B cell (primary cell): Measurements from ENCODE around the gene USP7. TPM values are rescaled to one million over a fixed set of nuclear protein-coding genes. Genes with fewer than 3 reads are reported as not detected.

Source experiments
- ATAC-seq: fragments of 200-7000 bp; cut with Tn5 transposase; one replicate; pipeline ENCODE4 v1.10.0; 2021; ENCODE audit warnings: low read depth, mild to moderate bottlenecking, moderate number of reproducible peaks, moderate library complexity
- CTCF ChIA-PET: fragments of 350-600 bp; sonication (Branson Sonifier 250); formaldehyde crosslinking; loops from one replicate; lab custom pipeline; 2021; ENCODE audit warnings: antibody characterized with exemption, inconsistent platforms; lab: Charles Lee
- POLR2A ChIA-PET: fragments of 350-600 bp; sonication (Branson Sonifier 250); formaldehyde crosslinking; loops from one replicate; lab custom pipeline; 2021; ENCODE audit warnings: antibody characterized with exemption; lab: Charles Lee
- DNase-seq: peaks from one replicate; pipeline ENCODE4 v3.0.0; 2013
- H2AFZ ChIP-seq: 2 replicates; pipeline ENCODE4 v1.6.1; 2012; ENCODE audit warnings: mild to moderate bottlenecking, low read depth, low read length; ENCODE audit not compliant: insufficient read depth, poor library complexity, severe bottlenecking
- H3K27ac ChIP-seq, 2 donors: 1 replicate in 1 of 2; 2 replicates in 1 of 2; pipeline ENCODE4 v1.5.1; 2012 to 2013; ENCODE audit warnings: low read length in 2 of 2, mild to moderate bottlenecking in 2 of 2, moderate library complexity in 1 of 2
- H3K27me3 ChIP-seq, 4 experiments: fragments of 200-600 bp in 1 of 4; sonication (generic) in 1 of 4; replicated peaks in 1 of 4; 1 replicate in 2 of 4; 2 replicates in 2 of 4; pipeline versions ENCODE4 v1.6.1 to v1.7.0; 2013 to 2016; ENCODE audit warnings: low read length in 3 of 4, mild to moderate bottlenecking in 2 of 4, mixed read lengths in 1 of 4, moderate library complexity in 1 of 4; ENCODE audit not compliant: insufficient read depth in 4 of 4, control insufficient read depth in 3 of 4; ENCODE audit errors: control extremely low read depth in 1 of 4
- H3K36me3 ChIP-seq, 2 experiments: replicated peaks in 1 of 2; 1 replicate in 1 of 2; 2 replicates in 1 of 2; pipeline versions ENCODE4 v1.6.1 to v1.7.1; 2013; ENCODE audit warnings: low read length in 1 of 2; ENCODE audit not compliant: insufficient read depth in 2 of 2, control insufficient read depth in 1 of 2; ENCODE audit errors: control extremely low read depth in 1 of 2, extremely low read depth in 1 of 2
- H3K4me1 ChIP-seq, 2 donors: fragments of 200-600 bp in 1 of 2; sonication (generic) in 1 of 2; 1 replicate in 1 of 2; 2 replicates in 1 of 2; pipeline versions ENCODE4 v1.5.1 to v1.6.1; 2013 to 2017; ENCODE audit warnings: low read length in 2 of 2; ENCODE audit not compliant: control insufficient read depth in 2 of 2, insufficient read depth in 2 of 2
- H3K4me2 ChIP-seq: replicated peaks from 2 replicates; pipeline ENCODE3; 2012; ENCODE audit warnings: mild to moderate bottlenecking, low read depth, low read length; ENCODE audit not compliant: poor library complexity, severe bottlenecking
- H3K4me3 ChIP-seq, 5 experiments: fragments of 200-600 bp in 1 of 5; sonication (generic) in 1 of 5; 1 replicate in 3 of 5; 2 replicates in 2 of 5; pipeline versions ENCODE4 v1.5.1 to v1.7.0; 2011 to 2016; ENCODE audit warnings: low read length in 4 of 5, mild to moderate bottlenecking in 4 of 5, low read depth in 2 of 5, control low read depth in 1 of 5, moderate library complexity in 1 of 5; ENCODE audit not compliant: insufficient read depth in 1 of 5; ENCODE audit errors: control extremely low read depth in 1 of 5, extremely low read depth in 1 of 5
- H3K79me2 ChIP-seq: fragments of 200-600 bp; sonication (generic); one replicate; pipeline ENCODE4 v1.6.0; 2016; ENCODE audit warnings: low read length; ENCODE audit not compliant: control insufficient read depth, insufficient read depth
- H3K9ac ChIP-seq: fragments of 200-600 bp; sonication (generic); 2 replicates; pipeline ENCODE4 v1.6.1; 2017; ENCODE audit warnings: mild to moderate bottlenecking, low read length, moderate library complexity
- H3K9me3 ChIP-seq, 3 donors: one replicate each; pipeline versions ENCODE4 v1.6.1 to v1.7.1; 2013; ENCODE audit warnings: low read length in 2 of 3; ENCODE audit not compliant: control insufficient read depth in 2 of 3, insufficient read depth in 1 of 3; ENCODE audit errors: control extremely low read depth in 1 of 3
- H4K20me1 ChIP-seq: 2 replicates; pipeline ENCODE4 v1.6.0; 2012; ENCODE audit warnings: mild to moderate bottlenecking, low read length; ENCODE audit not compliant: insufficient read depth, control insufficient read depth, poor library complexity, severe bottlenecking
- H3K27ac Mint-ChIP-seq: one replicate; pipeline ENCODE4 v1.8.0; 2021; ENCODE audit warnings: mixed read lengths
- H3K27me3 Mint-ChIP-seq: one replicate; pipeline ENCODE4 v1.8.0; 2021; ENCODE audit warnings: mixed read lengths
- H3K4me1 Mint-ChIP-seq: one replicate; pipeline ENCODE4 v1.8.0; 2021; ENCODE audit warnings: mixed read lengths
- H3K4me3 Mint-ChIP-seq: one replicate; pipeline ENCODE4 v1.8.0; 2021; ENCODE audit warnings: mixed read lengths
- H3K9me3 Mint-ChIP-seq: one replicate; pipeline ENCODE4 v1.8.0; 2022; ENCODE audit warnings: mixed read lengths; ENCODE audit not compliant: insufficient read depth
- EZH2 ChIP-seq: IDR thresholded peaks from 2 replicates; pipeline ENCODE4 v1.6.1; 2012; ENCODE audit warnings: borderline replicate concordance, low read depth, mild to moderate bottlenecking, moderate library complexity, low read length; ENCODE audit not compliant: insufficient read depth, poor library complexity, severe bottlenecking
- WGBS: methylation state at CpG from one replicate; pipeline ENCODE4 v1.1.5; 2013; ENCODE audit warnings: missing lambda C conversion rate; ENCODE audit not compliant: insufficient coverage; 5-methylcytosine and 5-hydroxymethylcytosine counted together
- intact Hi-C: fragments of 100-400 bp; cut with micrococcal nuclease; formaldehyde crosslinking; loops from one replicate; pipeline ENCODE4 v1.10.0; 2022
- polyA plus RNA-seq: library from polyadenylated mRNA; depleted of rRNA; stranded (reverse); fragments of >200 nt; gene quantifications from 2 replicates; pipeline ENCODE4 v1.2.3, GENCODE V29; 2012
- total RNA-seq, 2 donors: library from RNA; stranded (reverse); fragments of 120-200 nt in 1 of 2; gene quantifications; 1 replicate in 1 of 2; 2 replicates in 1 of 2; pipeline versions ENCODE4 v1.2.3 to v1.2.4, GENCODE V29; 2013 to 2022
- TF ChIP-seq, protein P1 (sequence below): fragments of 200-600 bp; IDR thresholded peaks from one replicate; pipeline ENCODE4 v1.8.0; 2022; ENCODE audit warnings: antibody characterized with exemption, mild to moderate bottlenecking

The USP7 gene
- total and polyA plus RNA-seq, 2 donors (not counting 1 experiment from before 2014, with no cell fraction given), result 27.4 to 223 TPM

DNA sequence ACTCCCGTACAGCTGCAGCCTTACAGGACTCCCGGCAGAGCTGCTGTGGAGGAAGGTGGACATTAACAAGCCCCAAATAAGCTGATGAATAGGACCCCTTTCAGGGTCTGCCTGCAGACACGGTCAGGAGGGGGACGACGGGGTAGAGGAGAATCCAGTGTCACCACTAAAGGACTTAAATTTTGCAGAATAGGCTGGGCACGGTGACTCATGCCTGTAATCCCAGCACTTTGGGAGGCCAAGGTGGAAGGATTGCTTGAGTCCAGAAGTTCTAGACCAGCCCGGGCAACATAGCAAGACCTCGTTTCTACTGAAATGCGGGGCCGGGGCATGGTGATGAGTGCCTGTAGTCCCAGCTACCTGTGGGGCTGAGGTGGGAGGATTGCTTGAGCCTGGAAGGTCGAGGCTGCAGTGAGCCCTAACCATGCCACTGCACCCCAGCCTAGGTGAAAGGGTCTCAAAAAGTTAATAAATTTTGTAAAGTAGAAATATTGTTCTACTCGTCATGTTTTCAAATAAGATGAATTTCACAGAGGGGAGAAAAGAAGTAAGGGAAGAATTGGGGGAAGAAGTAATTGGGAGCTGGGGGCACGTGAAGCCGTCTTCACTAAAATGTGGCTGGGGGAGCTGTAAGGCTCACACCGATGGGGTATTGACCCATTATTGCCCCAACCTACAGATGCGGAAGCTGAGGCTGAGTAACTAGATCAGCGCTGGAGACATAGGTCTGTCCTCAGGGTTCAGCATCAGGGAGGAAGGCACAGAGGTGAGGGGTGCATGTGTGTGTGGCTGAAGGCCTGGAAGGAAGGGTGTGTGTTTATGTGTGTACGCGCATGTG lies 76.9 kb downstream of the USP7 start:
- WGBS, result 74% methylated on average over 11 of the region's 19 CpGs
- Histone ChIP-seq H3K9me3 (peaks cover 0 to 3% (median 0%) of the 10 kb centered on the region in 3 donors), H3K9ac (no peak overlapping the region), H3K27me3 (peaks cover 0 to 11% (median 5%) of the 10 kb centered on the region in 4 experiments), H3K27ac (no peak overlapping the region), H4K20me1 (peaks cover 41% of the 10 kb centered on the region), H3K4me2 (no peak overlapping the region), H3K4me1 (peaks cover 11 to 30% of the 10 kb centered on the region in 2 donors), H3K4me3 (no peak overlapping the region), H3K79me2 (peaks cover 3% of the 10 kb centered on the region), H3K36me3 (peaks cover 0 to 12% of the 10 kb centered on the region in 2 experiments), H2AFZ (no peak overlapping the region)
- H3K9me3 Mint-ChIP-seq, result peaks cover 3% of the 10 kb centered on the region
- H3K4me3 Mint-ChIP-seq, result no peak overlapping the region
- H3K4me1 Mint-ChIP-seq, result peaks cover 32% of the 10 kb centered on the region
- CTCF ChIA-PET, result interaction anchor here (0.5 to 1.2 kb wide), 2 partner anchors 13 to 95 kb away, joined by 3 to 4 read pairs; no protein-coding TSS in a partner anchor
- no peak for TF ChIP-seq EZH2
- TF ChIP-seq, protein P1, sequence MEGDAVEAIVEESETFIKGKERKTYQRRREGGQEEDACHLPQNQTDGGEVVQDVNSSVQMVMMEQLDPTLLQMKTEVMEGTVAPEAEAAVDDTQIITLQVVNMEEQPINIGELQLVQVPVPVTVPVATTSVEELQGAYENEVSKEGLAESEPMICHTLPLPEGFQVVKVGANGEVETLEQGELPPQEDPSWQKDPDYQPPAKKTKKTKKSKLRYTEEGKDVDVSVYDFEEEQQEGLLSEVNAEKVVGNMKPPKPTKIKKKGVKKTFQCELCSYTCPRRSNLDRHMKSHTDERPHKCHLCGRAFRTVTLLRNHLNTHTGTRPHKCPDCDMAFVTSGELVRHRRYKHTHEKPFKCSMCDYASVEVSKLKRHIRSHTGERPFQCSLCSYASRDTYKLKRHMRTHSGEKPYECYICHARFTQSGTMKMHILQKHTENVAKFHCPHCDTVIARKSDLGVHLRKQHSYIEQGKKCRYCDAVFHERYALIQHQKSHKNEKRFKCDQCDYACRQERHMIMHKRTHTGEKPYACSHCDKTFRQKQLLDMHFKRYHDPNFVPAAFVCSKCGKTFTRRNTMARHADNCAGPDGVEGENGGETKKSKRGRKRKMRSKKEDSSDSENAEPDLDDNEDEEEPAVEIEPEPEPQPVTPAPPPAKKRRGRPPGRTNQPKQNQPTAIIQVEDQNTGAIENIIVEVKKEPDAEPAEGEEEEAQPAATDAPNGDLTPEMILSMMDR, result no peak
- peaks cover 12% of the 10 kb centered on the region for H3K27me3 Mint-ChIP-seq
- intact Hi-C loops, result no loop called here
- ATAC-seq (no peak), DNase-seq (no peak)
- peak overlapping the region; percentile 27 for H3K27ac Mint-ChIP-seq
- POLR2A ChIA-PET, result interaction anchor here (0.7 kb wide), 1 partner anchor 65 kb away, joined by 3 read pairs; no protein-coding TSS in a partner anchor
